Brain microvascular endothelial cell (primary cell): ENCODE measurements around the gene ADGRG2.

Experiments used
- DNase-seq: peaks from one replicate; pipeline ENCODE4 v3.0.0-alpha.2; 2020
- H3K27ac ChIP-seq: fragments of 250-450 bp; sonication (Bioruptor Pico); 2 replicates; pipeline ENCODE4 v1.5.1; 2020; ENCODE audit warnings: mild to moderate bottlenecking, moderate library complexity
- H3K27me3 ChIP-seq: fragments of 250-450 bp; sonication (Bioruptor Pico); replicated peaks from 2 replicates; pipeline ENCODE4 v1.5.1; 2020; ENCODE audit warnings: mild to moderate bottlenecking
- H3K36me3 ChIP-seq: fragments of 250-450 bp; sonication (Bioruptor Pico); replicated peaks from 2 replicates; pipeline ENCODE4 v1.5.1; 2020; ENCODE audit warnings: mild to moderate bottlenecking
- H3K4me3 ChIP-seq: 2 replicates; pipeline ENCODE4 v1.5.1; 2011; ENCODE audit warnings: low read depth, mild to moderate bottlenecking, control low read depth, low read length, moderate library complexity
- in situ Hi-C: cut with HindIII; loops from 2 replicates; pipeline ENCODE4 v1.10.0; 2017; ENCODE audit warnings: low sequenced_read_pairs, low pct_ligation_motif_present
- TF ChIP-seq, protein P1 (sequence below): IDR thresholded peaks from 2 replicates; pipeline ENCODE4 v1.5.1; 2011; ENCODE audit warnings: low read depth, mild to moderate bottlenecking, moderate library complexity, low read length, control low read depth, inconsistent platforms; ENCODE audit errors: missing control alignments

ADGRG2 gene

DNA sequence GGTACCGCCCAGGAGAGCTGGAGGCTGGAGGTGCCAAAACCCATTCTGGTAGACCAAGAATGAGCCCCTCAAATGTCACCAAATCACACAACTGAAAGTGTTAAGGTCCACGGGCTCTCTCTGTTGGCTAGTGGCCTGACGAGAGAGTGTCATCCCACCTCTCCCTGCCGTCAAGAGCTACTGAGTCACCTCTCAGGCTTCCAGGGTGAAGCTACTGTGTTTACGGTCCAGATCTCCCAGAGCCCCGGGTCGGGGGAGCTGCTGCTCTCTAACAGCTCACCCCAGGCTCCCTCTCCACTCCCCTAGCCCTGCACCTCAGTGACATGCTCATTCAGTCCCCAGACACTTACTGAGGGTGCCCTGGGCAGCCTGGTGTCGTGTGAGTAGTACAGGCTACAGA is 59.2 kb downstream of the ADGRG2 start:
- DNase-seq: peak; percentile 64
- H3K36me3 ChIP-seq: no peaks in the 10 kb centered on the region
- no peaks in the 10 kb centered on the region for H3K27me3 ChIP-seq
- in situ Hi-C loops: no loop called here
- no peak overlapping the region for H3K4me3 ChIP-seq
- TF ChIP-seq, protein P1, sequence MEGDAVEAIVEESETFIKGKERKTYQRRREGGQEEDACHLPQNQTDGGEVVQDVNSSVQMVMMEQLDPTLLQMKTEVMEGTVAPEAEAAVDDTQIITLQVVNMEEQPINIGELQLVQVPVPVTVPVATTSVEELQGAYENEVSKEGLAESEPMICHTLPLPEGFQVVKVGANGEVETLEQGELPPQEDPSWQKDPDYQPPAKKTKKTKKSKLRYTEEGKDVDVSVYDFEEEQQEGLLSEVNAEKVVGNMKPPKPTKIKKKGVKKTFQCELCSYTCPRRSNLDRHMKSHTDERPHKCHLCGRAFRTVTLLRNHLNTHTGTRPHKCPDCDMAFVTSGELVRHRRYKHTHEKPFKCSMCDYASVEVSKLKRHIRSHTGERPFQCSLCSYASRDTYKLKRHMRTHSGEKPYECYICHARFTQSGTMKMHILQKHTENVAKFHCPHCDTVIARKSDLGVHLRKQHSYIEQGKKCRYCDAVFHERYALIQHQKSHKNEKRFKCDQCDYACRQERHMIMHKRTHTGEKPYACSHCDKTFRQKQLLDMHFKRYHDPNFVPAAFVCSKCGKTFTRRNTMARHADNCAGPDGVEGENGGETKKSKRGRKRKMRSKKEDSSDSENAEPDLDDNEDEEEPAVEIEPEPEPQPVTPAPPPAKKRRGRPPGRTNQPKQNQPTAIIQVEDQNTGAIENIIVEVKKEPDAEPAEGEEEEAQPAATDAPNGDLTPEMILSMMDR: no peak
- no peak overlapping the region for H3K27ac ChIP-seq

DNA sequence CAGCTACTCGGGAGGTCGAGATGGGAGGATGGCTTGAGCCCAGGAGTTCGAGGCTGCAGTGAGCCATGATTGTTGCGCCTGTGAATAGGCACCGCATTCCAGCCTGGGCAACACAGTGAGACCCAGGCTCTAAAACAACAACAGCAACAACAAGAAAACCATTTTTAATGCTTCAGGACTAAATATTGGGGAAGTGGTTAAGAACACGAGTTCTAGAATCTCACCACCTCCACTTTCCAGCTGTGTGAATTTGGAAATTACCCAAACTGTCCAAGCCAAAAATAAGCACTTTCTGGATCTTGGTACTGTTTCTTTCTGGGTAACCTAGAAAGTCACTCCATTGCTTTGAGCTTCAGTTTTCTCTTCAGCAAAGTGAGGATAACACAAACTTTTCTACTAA is 63.2 kb downstream of the ADGRG2 start:
- no peaks in the 10 kb centered on the region for H3K27me3 ChIP-seq
- H3K27ac ChIP-seq: no peak overlapping the region
- TF ChIP-seq, protein P1: no peak
- no peaks in the 10 kb centered on the region for H3K36me3 ChIP-seq
- DNase-seq: no peak
- H3K4me3 ChIP-seq: no peak overlapping the region
- in situ Hi-C loops: no loop called here

DNA sequence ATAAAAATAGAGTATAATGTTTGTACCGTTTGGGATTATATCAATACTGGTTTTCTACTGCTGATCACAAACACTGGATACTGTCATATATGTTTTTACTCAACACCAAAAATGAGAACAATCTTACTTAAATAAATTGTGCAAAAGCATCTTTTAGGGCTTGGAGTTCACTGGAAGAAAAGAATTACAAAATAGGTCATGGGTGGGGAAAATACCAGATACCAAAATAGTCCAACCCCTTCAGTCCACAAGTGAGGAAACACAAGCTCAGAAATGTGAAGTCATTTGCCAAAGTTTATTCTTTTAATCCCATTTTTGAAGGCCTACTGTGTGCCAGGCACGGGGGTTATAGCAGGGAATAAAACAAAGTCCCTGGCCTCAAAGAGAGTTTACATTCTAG is 64.4 kb downstream of the ADGRG2 start:
- TF ChIP-seq, protein P1: no peak
- Histone ChIP-seq H3K27me3 (no peaks in the 10 kb centered on the region), H3K4me3 (no peak overlapping the region), H3K27ac (no peak overlapping the region), H3K36me3 (no peaks in the 10 kb centered on the region)
- in situ Hi-C loops: no loop called here
- DNase-seq: no peak

GRCh38 chrX:19049110-19049509 is 73.2 kb downstream of the ADGRG2 start:
- H3K27me3 ChIP-seq: no peaks in the 10 kb centered on the region
- DNase-seq: no peak
- TF ChIP-seq, protein P1: no peak
- no peak overlapping the region for H3K4me3 ChIP-seq
- no peaks in the 10 kb centered on the region for H3K36me3 ChIP-seq
- in situ Hi-C loops: no loop called here
- H3K27ac ChIP-seq: no peak overlapping the region

DNA sequence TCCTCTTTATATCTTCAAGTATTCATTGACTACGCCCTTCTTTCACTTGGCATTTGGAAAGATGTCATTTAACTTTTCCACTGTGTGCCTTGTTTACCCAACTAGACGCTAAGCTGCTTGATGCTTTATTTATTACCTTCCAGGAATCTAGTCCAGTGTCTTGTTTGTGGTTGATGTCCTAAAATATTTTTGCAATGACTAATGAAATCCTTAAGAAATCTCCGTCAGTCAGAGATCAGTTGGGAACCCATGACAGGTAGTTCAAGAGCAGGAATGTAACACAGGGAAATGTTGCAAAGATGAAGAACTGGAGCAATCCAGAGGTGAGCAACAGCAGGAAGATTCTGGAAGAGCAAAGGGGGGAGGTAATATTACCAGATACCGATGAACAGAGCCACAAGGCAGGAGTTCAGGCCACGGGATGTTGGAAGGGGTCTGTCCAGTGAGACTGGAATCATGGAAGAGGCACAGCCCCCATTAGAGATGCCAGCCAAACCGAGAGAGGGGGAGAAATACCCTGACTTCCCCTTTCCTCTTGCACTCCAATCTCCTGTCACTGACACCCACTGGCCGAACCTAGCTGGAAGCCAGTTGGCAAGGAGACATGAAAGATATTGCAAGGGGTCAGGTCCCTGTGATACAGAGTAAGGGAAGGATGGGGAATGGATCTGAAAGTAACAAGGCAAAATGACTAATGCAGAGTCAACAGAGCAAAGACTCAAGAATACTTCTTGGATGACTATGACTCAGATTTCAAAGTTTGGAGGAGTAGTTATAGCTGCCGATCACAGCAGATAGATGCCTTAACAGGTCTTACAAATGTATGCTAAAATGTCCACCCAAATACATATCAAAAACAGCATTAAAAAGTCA is 75.7 kb downstream of the ADGRG2 start:
- Histone ChIP-seq H3K27ac (no peak overlapping the region), H3K4me3 (no peak overlapping the region), H3K36me3 (no peaks in the 10 kb centered on the region), H3K27me3 (no peaks in the 10 kb centered on the region)
- peak; percentile 37 for DNase-seq
- TF ChIP-seq, protein P1: no peak
- in situ Hi-C loops: no loop called here

- Histone ChIP-seq H3K4me3 (no peak overlapping the region), H3K27ac (no peak overlapping the region), H3K36me3 (no peaks in the 10 kb centered on the region), H3K27me3 (no peaks in the 10 kb centered on the region)
- DNase-seq: no peak
- in situ Hi-C loops: no loop called here
- TF ChIP-seq, protein P1: no peak
Observed at GRCh38 chrX:19040373-19040772, 81.9 kb downstream of the ADGRG2 start.
